Esophagus squamous epithelium (tissue), 4 donors: Measurements from ENCODE around the gene ULK4.

Experiments
- CTCF ChIP-seq, 6 experiments: fragments of 450-650 bp in 4 of 6; fragments of 200-600 bp in 2 of 6; sonication (generic) in 2 of 6; IDR thresholded peaks; one replicate each; pipeline ENCODE4 v1.5.1; 2016 to 2019; ENCODE audit warnings: antibody characterized with exemption in 6 of 6, mild to moderate bottlenecking in 4 of 6, moderate library complexity in 4 of 6
- POLR2A ChIP-seq, 4 donors: fragments of 450-650 bp; IDR thresholded peaks; one replicate each; pipeline ENCODE4 v1.6.1; 2017; ENCODE audit warnings: antibody characterized with exemption in 4 of 4, mild to moderate bottlenecking in 4 of 4, moderate library complexity in 3 of 4

- TF ChIP-seq CTCF (IDR thresholded peaks at IDR 0.05): no peak
- no peak for TF ChIP-seq POLR2A (IDR thresholded peaks at IDR 0.05)
Observed at GRCh38 chr3:41441139-41441538, 520.8 kb downstream of the ULK4 start.
